DMS114 treated with DMSO at 0.1 percent for 48 hours (cell line): ENCODE results near the gene HERC4.
"Not testable (repeated sequence)": the region's sequence is repeated elsewhere in the genome, so short reads cannot be mapped to it uniquely, and the experiment has no call there.

Experiments used
- DNase-seq: peaks from one replicate; lab custom pipeline; 2025; ENCODE audit not compliant: unreplicated experiment; lab: John Stamatoyannopoulos, UW

Gene HERC4

GRCh38 chr10:68052463-68052862, 22.6 kb downstream of the HERC4 start:
- DNase-seq = no peak

GRCh38 chr10:68049289-68050078, 25.6 kb downstream of the HERC4 start:
- DNase-seq = no peak

DNA sequence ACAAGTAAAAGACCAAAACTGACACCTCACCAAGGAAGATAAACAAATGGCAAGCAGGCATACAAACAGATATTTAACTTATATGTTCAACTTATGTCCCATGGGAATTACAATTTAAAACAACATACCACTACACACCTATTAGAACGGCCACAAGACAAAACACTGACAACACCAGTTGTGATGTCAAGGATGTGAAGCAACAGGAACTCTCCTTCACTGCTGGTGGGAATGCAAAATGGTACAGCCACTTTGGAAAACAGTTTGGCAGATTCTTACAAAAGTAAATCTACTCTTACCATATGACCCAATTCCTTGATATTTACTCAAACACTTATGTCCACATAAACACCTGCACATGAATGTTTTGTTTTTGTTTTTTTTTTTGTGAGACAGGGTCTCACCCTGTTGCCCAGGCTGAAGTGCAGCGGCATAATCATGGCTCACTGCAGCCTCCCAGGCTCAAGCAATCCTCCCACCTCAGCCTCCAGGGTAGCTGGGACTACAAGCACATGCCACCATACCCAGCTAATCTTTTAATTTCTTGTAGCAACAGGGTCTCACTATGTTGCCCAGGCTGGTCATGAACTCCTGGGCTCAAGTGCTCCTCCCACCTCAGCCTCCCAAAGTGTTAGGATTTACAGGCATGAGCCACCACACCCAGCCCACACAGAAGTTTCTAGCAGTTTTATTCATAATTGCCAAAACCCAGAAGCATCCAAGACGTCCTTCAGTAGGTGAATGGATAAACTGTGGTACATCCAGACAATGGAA, 27.3 kb downstream of the HERC4 start:
- no peak for DNase-seq

- DNase-seq = no peak
Observed at GRCh38 chr10:68047122-68047521, 28.0 kb downstream of the HERC4 start.

DNA sequence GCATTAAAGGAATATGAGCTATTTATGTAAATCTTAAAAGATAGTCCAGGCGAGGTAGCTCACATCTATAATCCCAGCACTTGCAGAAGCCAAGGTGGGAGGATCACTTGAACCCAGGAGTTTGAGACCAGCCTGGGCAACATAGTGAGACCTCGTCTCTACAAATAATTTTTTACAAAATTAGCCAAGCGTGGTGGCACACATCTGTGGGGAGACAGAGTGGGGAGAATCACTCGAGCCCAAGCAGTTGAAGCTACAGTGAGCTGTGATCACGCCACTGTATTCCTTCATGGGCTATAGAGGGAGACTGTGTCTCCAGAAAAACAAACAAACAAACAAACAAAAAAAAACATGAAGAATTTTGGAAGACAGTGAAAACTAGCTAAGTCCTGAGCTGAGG, 28.4 kb downstream of the HERC4 start:
- no peak for DNase-seq

GRCh38 chr10:68043030-68043429, 32.1 kb downstream of the HERC4 start:
- no peak for DNase-seq

DNA sequence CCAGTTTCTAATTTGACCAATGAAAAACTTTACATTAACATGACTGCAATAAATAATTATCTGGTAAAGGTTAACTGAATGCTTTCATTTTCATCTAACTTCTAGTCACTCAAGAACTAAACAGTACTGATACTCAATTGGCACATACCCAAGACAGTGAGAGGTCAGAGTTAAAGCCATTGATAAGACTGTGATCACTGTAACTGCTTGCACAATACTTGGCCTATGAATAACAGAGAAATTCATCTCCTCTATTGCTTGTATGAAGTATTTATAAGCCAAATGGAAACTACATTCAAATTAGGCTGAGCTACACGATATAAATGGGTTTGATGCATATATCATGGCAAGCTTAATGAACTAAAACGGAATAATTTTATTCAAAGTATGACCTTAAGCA, 43.0 kb downstream of the HERC4 start:
- no peak for DNase-seq

- DNase-seq = no peak
Observed at GRCh38 chr10:68027429-68027828, 47.7 kb downstream of the HERC4 start.

GRCh38 chr10:68023292-68023691, 51.8 kb downstream of the HERC4 start:
- DNase-seq = no peak

- not testable (repeated sequence) for DNase-seq
Observed at GRCh38 chr10:68022324-68022723, 52.8 kb downstream of the HERC4 start.

DNA sequence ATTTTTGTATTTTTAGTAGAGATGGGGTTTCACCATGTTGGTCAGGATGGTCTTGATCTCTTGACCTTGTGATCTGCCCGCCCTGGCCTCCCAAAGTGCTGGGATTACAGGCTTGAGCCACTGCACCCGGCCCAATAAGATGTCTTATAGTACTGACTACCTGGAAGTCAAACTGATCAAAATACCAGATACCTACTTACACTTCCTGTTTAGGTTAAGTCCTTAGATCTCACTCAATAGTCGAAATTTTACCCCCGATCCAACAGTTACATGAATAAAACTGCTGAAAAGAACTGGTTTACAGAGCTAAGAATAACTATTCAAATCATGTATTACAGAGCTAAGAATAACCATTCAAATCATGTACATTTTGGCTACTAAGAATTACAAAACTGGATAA, 58.6 kb downstream of the HERC4 start:
- DNase-seq = not testable (repeated sequence)

- DNase-seq = no peak
Observed at GRCh38 chr10:68010426-68010940, 64.6 kb downstream of the HERC4 start.

DNA sequence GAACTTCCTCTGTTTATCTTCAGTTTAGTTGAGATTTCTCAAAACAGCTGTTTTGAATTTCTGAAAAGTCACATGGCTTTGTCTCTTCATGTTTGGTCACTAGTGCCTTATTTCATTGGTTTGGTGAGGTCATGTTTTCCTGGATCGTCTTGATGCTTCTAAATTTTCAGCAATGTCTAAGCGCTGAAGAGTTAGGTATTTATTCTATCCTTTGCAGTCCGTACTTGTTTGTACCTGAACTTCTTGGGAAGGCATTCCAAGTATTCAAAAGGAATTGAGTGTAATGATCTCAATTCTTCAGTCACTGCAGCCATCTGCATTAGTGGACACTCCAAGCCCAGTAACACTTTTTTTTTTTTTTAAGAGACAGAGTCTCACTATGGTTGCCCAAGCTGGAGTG, 67.7 kb downstream of the HERC4 start:
- no peak for DNase-seq

GRCh38 chr10:68001539-68001938, 73.5 kb downstream of the HERC4 start:
- no peak for DNase-seq

- DNase-seq = no peak
Observed at GRCh38 chr10:68001000-68001399, 74.1 kb downstream of the HERC4 start.

GRCh38 chr10:67990093-67990492, 85.0 kb downstream of the HERC4 start:
- DNase-seq = no peak

DNA sequence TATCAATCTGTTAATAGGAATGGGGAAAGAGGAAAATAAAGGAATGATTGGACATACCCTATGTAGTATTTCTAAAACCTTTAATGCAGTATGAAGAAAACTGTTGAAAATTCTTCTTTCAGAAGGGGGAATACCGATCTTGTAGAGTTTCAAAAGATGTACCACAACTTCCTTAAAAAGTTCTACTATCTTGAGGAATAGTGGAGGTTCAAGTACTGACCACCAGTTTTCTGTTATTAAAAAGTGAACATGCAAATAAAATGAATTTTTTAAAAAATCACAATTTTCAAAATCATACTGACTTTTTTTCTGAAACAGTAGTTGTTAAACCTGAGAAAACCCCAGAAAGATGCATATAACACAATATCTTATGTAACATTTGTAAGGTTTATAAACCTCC, 86.5 kb downstream of the HERC4 start:
- no peak for DNase-seq

DNA sequence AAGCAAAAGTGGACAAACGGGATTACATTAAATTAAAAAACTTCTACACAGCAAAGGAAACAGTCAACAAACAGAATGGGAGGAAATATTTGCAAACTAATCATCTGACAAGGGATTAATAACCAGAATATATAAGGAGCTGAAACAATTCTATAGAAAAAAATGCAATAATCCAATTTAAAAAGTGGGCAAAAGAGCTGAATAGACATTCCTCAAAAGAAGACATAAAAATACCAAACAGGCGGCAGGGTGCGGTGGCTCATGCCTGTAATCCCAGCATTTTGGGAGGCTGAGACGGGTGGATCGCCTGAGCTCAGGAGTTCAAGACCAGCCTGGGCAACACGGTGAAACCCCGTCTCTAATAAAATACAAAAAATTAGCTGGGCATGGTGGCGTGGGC, 92.5 kb downstream of the HERC4 start:
- DNase-seq = not testable (repeated sequence)

- DNase-seq = no peak
Observed at GRCh38 chr10:67978749-67979148, 96.3 kb downstream of the HERC4 start.

DNA sequence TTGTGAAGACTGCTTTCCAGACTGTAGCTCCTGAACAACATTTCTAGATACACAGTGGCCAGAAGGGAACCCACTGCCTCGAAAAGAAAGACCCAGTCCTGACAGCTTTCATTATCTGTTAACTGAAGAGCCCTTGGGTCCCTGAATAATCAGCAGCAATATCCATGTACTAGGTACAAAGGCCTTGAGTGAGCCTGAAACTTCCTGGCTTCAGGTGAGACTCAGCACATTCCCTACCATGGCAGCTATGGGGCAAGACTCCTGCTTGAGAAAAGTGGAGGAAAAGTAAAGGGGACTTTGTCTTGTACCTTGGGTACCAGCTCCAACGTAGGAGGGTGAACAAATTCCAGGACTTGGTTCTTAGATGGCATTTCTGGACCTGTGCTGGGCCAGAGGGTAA, 97.8 kb downstream of the HERC4 start:
- DNase-seq = no peak

DNA sequence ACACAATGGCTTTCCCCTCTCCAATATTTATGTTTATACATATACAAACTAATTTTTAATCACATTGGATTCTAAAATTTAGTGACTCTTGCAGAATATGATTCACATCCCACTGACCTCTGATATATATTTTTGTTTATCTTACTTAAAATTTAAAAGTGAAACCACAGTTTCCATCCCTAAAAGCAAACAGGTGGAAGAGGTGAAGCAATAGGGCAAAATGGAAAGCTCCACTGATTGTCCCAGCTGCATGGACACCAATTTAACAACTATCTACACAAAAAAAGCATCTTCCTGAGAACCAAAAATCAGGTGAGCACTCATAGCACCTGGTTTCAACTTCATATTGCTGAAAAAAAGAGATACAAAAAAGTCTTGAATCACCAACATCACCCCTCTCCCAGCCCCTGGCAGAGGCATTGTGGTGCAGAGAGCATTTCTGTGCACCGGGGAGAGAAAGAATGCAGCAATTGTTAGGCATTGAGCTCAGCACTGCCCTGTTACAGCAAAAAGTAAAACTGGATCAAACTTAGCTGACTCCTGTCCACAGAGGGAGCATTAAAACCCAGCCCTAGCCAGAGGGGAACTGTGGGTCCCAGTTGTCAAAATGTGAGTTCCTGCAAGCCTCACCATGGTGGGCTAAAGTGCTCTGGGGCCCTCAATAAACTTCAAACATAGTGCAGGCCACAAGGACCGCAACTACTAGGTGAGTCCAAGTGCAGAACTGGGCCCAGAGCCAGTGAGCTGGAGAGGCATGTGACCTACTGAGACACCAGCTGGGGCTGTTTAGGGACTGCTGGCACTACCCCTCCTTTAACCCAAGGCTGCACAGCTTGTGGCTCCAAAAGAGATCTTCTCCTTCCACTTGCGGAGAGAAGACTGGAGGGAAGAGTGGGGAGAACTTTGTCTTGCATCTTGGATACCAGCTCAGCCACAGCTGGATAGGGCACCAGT, 98.5 kb downstream of the HERC4 start:
- no peak for DNase-seq
